ENCODE measurements around the gene DLG5. TPM values are rescaled to one million over a fixed set of nuclear protein-coding genes. Genes with fewer than 3 reads are reported as not detected.

Gene DLG5
- polyA plus RNA-seq, 3 donors from 2014 or later: 1.6 to 3.7 (median 1.9) TPM

DNA sequence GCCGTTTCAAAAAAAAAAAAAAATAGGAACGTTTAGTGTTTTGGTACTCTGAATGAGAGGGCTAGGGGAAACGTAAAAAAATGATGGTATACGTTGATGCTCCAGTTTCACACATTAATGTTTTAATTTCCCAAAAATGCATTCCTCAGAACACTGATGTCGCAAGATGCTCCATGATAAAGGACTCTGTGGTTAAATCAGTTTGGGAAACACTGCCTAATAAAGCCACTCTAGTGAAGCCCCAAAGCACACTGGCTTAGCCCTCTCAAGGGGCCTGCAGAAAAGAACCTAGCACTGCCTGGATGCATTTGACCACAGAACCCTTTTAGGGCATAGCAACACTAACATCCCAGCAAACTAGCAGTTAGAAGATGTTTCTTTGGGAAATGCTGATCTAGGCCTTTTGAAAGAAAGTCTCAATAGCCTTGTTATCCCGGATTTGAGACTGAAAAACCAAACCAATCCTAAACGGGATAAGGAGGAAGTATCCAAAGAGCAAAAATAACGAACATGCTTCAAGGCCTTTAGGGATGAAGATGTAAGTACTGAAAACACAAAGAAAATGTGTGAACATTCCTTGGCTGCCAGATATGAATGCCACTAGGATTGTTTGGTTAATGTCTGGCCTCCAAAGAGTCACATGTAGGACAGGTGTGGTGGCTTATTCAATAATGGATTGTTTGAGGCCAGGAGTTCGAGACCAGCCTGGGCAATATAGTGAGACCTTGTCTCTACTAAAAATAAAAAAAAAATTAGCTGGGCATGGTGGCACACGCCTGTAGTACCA lies 11.0 kb downstream of the DLG5 start:
- Mint-ChIP-seq H3K4me3 (no peak overlapping the region), H3K4me1 (peaks cover 27 to 29% of the 10 kb centered on the region in 2 donors), H3K9me3 (peaks cover 0 to 2% (median 0%) of the 10 kb centered on the region in 6 donors), H3K36me3 (peaks cover 0 to 3% (median 0%) of the 10 kb centered on the region in 3 donors), H3K27ac (no peak overlapping the region), H3K27me3 (ENCODE audit: low read depth in 3 of 3) (peaks cover 0 to 7% (median 0%) of the 10 kb centered on the region in 3 donors)
- no peak for DNase-seq

DNA sequence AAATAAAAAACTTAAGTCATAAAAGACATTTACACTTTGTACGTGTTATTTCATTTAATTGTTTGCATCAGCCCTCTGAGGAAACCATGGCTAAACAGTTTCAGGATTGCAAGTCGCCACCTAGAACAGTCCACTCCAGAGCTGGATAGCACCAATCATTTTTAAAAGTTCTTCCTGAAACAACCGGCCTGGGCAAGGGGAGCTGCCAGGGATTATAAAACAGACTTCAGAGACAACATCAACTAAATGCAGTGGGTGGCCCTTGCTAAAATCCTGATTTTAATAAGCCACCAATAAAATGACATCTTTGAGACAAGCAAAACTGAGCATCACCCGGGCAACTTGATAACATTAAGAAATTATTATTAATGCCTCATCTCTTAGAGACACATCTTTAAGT lies 13.5 kb downstream of the DLG5 start:
- Mint-ChIP-seq H3K27ac (peak overlapping the region in 1 of 6 donors; percentile 69), H3K4me3 (no peak overlapping the region), H3K27me3 (ENCODE audit: low read depth in 3 of 3) (peaks cover 0 to 3% (median 2%) of the 10 kb centered on the region in 3 donors), H3K9me3 (peaks cover 0 to 2% (median 0%) of the 10 kb centered on the region in 6 donors), H3K4me1 (peaks cover 26 to 27% of the 10 kb centered on the region in 2 donors), H3K36me3 (no peaks in the 10 kb centered on the region)
- DNase-seq: no peak

DNA sequence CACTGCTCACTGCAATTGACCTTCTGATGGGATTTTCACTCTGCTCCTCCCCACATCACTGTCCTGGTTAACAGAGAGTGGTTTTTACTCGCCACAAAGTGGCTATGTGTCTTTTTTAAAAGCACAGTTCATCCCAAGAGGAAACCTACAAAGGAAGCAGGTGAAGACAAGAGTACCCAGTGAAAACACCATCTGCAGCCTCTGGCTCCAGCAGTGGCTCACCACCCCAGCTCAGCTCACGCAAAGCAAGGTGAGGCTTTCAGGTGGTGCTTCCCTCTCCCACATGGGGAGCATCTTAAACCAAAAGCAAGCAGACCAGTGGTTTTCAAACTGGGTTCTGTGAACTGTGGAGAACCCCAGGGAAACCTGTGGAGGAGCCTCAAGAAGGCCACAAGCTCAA lies 14.0 kb downstream of the DLG5 start:
- no peak for DNase-seq
- H3K9me3 Mint-ChIP-seq: peaks cover 0 to 1% (median 0%) of the 10 kb centered on the region in 6 donors
- peaks cover 30 to 31% of the 10 kb centered on the region in 2 donors for H3K4me1 Mint-ChIP-seq
- H3K36me3 Mint-ChIP-seq: no peaks in the 10 kb centered on the region
- H3K27ac Mint-ChIP-seq: peak overlapping the region in 3 of 6 donors; percentile 11 to 31 (median 12)
- H3K4me3 Mint-ChIP-seq: peak overlapping the region in 2 of 5 donors; percentile 21 to 60
- H3K27me3 Mint-ChIP-seq (ENCODE audit: low read depth in 3 of 3): peaks cover 0 to 3% (median 2%) of the 10 kb centered on the region in 3 donors

DNA sequence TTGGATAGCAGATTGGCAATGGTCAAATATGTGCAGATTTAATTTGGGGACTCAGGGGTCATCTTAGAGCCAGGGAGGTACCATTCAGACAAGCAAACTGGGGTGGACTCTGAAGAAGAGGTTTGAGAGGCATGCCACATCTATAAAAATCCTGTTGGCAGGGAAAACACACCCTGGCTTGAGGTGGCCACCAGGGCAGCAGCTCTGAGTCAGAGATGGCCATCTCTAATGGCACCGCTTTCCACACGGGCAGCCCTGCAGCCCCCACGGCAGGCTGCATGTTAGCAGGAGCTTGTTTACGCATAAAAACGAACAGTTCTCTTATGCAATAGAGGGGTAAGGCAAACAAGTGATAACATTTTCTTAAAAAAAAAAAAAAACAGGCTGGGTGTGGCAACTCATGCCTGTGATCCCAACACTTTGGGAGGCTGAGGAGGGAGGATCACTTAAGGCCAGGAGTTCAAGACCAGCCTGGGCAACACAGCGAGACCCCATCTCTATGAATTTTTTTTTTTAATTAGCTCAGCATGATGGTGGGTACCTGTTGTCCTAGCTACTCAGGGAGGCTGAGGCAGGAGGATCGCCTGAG lies 14.9 kb downstream of the DLG5 start:
- DNase-seq: no peak
- H3K4me3 Mint-ChIP-seq: no peak overlapping the region
- no peaks in the 10 kb centered on the region for H3K36me3 Mint-ChIP-seq
- H3K4me1 Mint-ChIP-seq: peaks cover 30 to 38% of the 10 kb centered on the region in 2 donors
- H3K27me3 Mint-ChIP-seq (ENCODE audit: low read depth in 3 of 3): peaks cover 0 to 3% (median 2%) of the 10 kb centered on the region in 3 donors
- H3K27ac Mint-ChIP-seq: no peak overlapping the region
- no peaks in the 10 kb centered on the region for H3K9me3 Mint-ChIP-seq

DNA sequence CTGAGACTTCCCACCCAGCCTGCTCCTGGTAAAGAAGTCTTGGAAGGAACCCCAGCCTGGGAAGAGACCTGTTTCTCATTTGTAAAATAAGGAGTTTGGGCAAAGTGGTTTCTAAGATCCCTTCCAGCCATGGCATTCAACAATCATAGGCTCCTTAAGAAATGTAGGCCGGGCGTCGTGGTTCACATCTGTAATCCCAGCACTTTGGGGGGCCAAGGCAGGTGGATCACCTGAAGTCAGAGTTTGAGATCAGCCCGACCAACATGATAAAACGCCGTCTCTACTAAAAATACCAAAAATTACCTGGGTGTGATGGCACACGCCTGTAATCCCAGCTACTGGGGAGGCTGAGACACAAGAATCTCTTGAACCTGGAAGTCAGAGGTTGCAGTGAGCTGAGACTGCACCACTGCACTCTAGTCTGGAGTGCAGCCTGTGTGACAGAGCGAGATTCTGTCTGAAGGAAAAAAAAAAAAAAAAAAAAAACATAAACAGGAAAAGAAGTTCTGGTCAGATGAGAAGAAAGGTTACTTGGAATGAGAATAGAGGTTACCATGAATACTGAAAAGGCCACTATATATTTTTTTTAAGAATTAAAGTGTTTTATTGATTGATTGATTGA lies 15.9 kb downstream of the DLG5 start:
- DNase-seq: no peak
- no peak overlapping the region for H3K4me3 Mint-ChIP-seq
- no peaks in the 10 kb centered on the region for H3K9me3 Mint-ChIP-seq
- H3K27me3 Mint-ChIP-seq (ENCODE audit: low read depth in 3 of 3): peaks cover 0 to 3% (median 2%) of the 10 kb centered on the region in 3 donors
- no peaks in the 10 kb centered on the region for H3K36me3 Mint-ChIP-seq
- H3K4me1 Mint-ChIP-seq: peaks cover 34 to 42% of the 10 kb centered on the region in 2 donors
- no peak overlapping the region for H3K27ac Mint-ChIP-seq

DNA sequence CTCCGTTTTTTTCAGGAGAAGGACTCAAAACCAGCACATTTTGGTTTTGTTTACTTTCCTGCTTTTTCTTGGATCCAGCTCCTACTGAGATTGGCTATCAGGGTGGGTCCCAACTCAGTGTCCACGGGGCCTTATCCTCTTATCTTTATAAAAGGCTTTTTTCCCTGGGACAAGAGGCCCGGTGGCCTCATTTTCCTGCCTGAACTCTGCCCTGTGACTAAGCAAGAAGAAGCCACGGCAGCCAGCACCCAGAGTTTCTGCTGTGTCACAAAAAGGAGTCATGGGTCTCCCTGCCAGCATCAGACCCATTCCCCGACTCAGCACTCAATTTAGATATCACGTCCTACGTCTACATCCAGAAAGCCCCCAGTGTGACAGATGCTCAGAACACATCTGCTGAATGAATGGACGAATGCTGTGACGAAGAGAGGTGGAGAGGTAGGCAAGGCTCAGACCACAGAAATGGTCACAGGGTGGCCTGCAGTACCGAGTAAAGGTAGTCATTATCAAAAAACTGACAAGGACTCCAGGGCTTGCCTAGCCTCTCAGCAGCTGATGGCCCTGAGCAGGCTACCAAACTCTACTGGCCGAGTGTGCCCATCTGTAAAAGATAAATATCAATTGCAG lies 16.7 kb downstream of the DLG5 start:
- Mint-ChIP-seq H3K4me1 (peaks cover 39 to 49% of the 10 kb centered on the region in 2 donors), H3K9me3 (no peaks in the 10 kb centered on the region), H3K36me3 (no peaks in the 10 kb centered on the region), H3K27ac (peak overlapping the region in 1 of 6 donors; percentile 71), H3K27me3 (ENCODE audit: low read depth in 3 of 3) (peaks cover 0 to 3% (median 2%) of the 10 kb centered on the region in 3 donors), H3K4me3 (no peak overlapping the region)
- DNase-seq: no peak

DNA sequence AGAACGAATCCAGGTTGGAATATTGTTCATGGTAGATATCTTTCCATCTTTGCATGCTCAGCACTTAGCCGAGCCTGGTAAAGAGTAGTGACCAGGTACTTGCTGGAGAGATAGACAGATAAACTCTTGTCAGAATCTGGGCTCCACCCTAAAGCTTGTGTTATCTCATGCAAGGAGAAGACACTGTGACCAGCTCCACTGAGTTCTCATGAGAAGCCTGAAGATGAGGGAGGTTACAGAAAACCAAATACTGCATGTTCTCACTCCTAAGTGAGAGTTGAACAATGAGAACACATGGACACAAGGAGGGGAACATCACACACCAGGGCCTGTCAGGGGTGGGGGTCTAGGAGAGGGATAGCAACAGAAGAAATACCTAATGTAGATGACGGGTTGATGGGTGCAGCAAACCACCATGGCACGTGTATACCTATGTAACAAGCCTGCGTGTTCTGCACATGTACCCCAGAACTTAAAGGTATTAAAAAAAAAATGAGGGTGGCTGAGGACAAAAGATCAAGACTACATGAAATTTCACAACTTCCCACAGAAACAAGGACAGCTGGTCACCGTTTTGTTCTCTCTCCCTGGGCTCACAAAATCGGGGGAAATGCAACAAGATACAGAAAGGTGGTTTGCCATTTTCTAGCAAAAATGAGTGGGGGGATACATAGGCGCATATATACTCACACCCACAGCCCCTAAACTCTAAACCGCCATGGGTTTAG lies 17.4 kb downstream of the DLG5 start:
- Mint-ChIP-seq H3K27ac (peak overlapping the region in 3 of 6 donors; percentile 41 to 58 (median 49)), H3K36me3 (peaks cover 0 to 2% (median 0%) of the 10 kb centered on the region in 3 donors), H3K27me3 (ENCODE audit: low read depth in 3 of 3) (peaks cover 0 to 3% (median 2%) of the 10 kb centered on the region in 3 donors), H3K9me3 (no peaks in the 10 kb centered on the region), H3K4me3 (no peak overlapping the region), H3K4me1 (peaks cover 35 to 49% of the 10 kb centered on the region in 2 donors)
- no peak for DNase-seq

DNA sequence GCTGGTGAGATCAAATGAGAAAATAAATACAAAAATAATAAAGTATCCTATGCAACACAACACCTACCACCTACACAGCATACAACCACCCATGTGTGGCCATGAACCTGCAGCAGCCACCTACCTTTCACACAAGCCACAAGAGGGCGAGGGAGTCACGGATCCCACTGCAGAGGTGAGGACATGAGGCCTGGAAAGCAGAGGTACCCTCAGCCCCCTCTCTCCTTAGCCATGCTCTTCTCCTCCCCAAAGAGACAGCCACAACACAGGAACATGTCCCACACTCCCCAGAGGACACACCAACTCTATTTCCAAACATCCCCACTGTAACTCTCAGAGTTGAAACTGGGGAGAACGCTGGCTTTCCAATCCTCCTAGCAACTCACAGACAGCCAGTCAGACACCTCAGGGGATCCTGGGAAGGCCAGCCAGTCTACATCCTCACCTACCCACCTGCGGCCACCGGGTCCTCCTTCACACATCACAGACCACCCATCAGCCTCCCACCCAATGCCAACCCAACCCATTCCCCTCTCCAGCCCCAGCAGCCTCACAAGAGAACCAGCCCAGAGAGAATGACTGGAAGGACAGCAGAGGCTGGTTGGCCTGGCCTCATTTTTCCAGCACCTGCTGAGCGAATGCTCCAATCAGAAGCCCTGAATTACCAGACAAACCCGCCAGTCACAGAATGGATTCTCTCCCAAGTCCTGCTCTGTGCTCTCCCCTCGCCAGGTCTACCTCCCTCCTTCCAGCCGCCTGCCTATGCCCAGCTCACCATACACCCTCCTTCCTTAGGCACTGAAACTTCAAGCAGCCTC lies 18.4 kb downstream of the DLG5 start:
- no peak for DNase-seq
- no peaks in the 10 kb centered on the region for H3K9me3 Mint-ChIP-seq
- H3K27ac Mint-ChIP-seq: peak overlapping the region in 4 of 6 donors; percentile 16 to 48 (median 29)
- H3K27me3 Mint-ChIP-seq (ENCODE audit: low read depth in 3 of 3): peaks cover 0 to 2% (median 2%) of the 10 kb centered on the region in 3 donors
- peaks cover 0 to 2% (median 0%) of the 10 kb centered on the region in 3 donors for H3K36me3 Mint-ChIP-seq
- H3K4me3 Mint-ChIP-seq: peak overlapping the region in 1 of 5 donors; percentile 18
- peaks cover 32 to 47% of the 10 kb centered on the region in 2 donors for H3K4me1 Mint-ChIP-seq

DNA sequence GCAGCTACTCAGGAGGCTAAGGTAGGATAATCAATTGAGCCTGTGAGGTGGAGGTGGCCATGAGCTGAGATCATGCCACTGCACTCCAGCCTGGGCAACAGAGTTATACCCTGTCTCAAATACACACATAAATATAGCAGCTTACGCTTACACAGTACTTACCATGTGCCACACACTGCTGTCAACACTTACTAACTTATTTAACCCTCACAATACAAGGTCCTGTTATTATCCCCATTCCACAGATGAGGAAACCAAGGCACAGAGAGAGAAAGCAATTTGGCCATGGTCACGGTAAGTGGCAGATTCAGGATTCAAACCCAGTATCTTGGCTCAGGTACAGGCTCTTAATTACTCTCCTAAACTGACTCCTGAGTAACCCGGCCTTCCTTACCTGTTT lies 19.1 kb downstream of the DLG5 start:
- H3K36me3 Mint-ChIP-seq: peaks cover 0 to 2% (median 0%) of the 10 kb centered on the region in 3 donors
- no peak for DNase-seq
- peaks cover 0 to 2% (median 1%) of the 10 kb centered on the region in 3 donors for H3K27me3 Mint-ChIP-seq (ENCODE audit: low read depth in 3 of 3)
- H3K27ac Mint-ChIP-seq: peak overlapping the region in 1 of 6 donors; percentile 65
- peaks cover 25 to 41% of the 10 kb centered on the region in 2 donors for H3K4me1 Mint-ChIP-seq
- no peaks in the 10 kb centered on the region for H3K9me3 Mint-ChIP-seq
- no peak overlapping the region for H3K4me3 Mint-ChIP-seq

DNA sequence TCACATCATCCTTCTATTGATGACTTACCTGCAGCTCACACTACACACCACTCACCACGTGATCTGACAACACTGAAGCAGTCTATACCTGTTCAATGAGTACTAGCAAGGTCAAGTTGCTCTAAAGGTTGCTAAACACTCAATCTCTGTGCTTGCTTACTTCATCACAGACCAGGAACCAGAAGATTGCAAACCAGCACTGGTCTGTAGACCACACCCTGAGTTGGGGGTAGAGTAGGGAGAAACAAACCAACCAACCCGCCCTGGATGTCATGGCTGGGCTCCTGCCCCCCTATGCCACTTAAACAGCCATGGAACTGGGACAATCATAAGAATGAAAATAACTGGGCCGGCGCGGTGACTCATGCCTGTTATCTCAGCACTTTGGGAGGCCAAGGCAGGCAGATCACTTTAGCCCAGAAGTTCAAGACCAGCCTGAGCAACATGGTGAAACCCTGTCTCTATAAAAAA lies 19.6 kb downstream of the DLG5 start:
- Mint-ChIP-seq H3K36me3 (peaks cover 0 to 2% (median 0%) of the 10 kb centered on the region in 3 donors), H3K27ac (peak overlapping the region in 3 of 6 donors; percentile 15 to 65 (median 19)), H3K27me3 (ENCODE audit: low read depth in 3 of 3) (peaks cover 0 to 2% (median 1%) of the 10 kb centered on the region in 3 donors), H3K4me3 (no peak overlapping the region), H3K4me1 (peaks cover 21 to 37% of the 10 kb centered on the region in 2 donors), H3K9me3 (no peaks in the 10 kb centered on the region)
- DNase-seq: no peak

DNA sequence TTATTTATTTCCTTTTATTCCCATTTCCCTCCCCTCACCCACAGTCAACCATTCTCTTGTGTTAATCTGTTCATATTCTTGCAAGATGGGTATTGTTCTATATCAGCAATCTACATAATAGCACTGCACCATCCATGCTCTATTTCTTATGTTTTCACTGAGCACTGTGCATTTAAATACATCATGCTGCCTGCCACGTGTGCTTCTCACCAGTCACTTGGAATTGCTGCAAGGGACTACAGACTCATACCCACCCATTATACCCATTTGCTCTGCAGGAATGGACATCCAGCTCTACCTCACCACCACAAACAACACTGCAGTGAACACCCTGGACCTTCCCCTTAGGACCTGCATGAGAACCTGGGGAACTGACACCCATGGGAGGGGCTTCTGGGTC lies 20.8 kb downstream of the DLG5 start:
- Mint-ChIP-seq H3K27ac (peak overlapping the region in 1 of 6 donors; percentile 16), H3K36me3 (peaks cover 0 to 2% (median 0%) of the 10 kb centered on the region in 3 donors), H3K4me3 (no peak overlapping the region), H3K4me1 (peaks cover 18 to 37% of the 10 kb centered on the region in 2 donors), H3K27me3 (ENCODE audit: low read depth in 3 of 3) (peaks cover 0 to 2% (median 1%) of the 10 kb centered on the region in 3 donors), H3K9me3 (no peaks in the 10 kb centered on the region)
- no peak for DNase-seq

DNA sequence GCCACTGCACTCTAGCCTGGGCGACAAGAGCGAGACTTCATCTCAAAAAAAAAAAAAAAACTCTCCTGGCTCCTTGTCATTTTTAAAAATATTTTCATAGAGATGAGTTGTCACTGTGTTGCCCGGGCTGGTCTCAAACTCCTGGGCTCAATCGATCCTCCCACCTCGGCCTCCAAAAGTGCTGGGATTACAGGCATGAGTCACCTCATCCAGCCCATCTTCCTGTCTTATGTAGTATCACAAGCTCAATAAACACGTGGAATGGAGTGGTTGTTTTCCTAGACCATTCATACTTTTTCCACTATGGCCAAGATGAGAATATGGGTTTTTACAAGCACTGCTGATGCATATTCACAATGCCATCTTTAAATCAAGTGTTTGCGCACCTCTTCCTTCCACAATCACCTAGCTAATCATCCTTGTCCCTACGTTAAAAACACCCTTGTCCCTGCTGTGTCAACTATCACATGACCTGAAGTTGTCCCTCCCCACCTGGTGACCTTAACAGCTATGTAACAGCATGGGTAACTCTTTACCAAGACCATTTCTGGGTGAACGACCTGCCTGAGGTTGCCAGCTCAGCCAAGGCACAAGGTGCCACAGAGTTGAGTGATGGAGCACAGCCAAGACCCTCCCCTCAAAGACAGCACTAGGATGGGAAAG lies 21.3 kb downstream of the DLG5 start:
- Mint-ChIP-seq H3K9me3 (no peaks in the 10 kb centered on the region), H3K4me3 (no peak overlapping the region), H3K36me3 (peaks cover 0 to 2% (median 0%) of the 10 kb centered on the region in 3 donors), H3K4me1 (peaks cover 19 to 37% of the 10 kb centered on the region in 2 donors), H3K27ac (peak overlapping the region in 3 of 6 donors; percentile 5 to 32 (median 11)), H3K27me3 (ENCODE audit: low read depth in 3 of 3) (peaks cover 0 to 2% (median 0%) of the 10 kb centered on the region in 3 donors)
- DNase-seq: no peak

Data from immature natural killer cell (primary cell).